ENCODE data around the gene MESD.
"Not testable (repeated sequence)": the region's sequence is repeated elsewhere in the genome, so short reads cannot be mapped to it uniquely, and the experiment has no call there.

- TF ChIP-seq CTCF (IDR thresholded peaks at IDR 0.05; ENCODE audit: low read depth, low read length); EZH2phosphoT487 (IDR thresholded peaks at IDR 0.05; ENCODE audit: low read depth): not testable (repeated sequence)
Observed at GRCh38 chr15:80955571-80956452, 33.8 kb downstream of the MESD start.
